Mesothelial cell of epicardium (in vitro differentiated cells): Measurements from ENCODE around the gene CACNB4. TPM values are rescaled to one million over a fixed set of nuclear protein-coding genes. Genes with fewer than 3 reads are reported as not detected.

Experiments used
- DNase-seq, 2 experiments: peaks; one replicate each; pipeline ENCODE4 v3.0.0; 2021; ENCODE audit warnings: low spot score in 2 of 2; ENCODE audit not compliant: unreplicated experiment in 2 of 2
- H3K27ac Mint-ChIP-seq: 2 replicates; pipeline ENCODE4 v1.8.0; 2021; ENCODE audit warnings: mixed read lengths
- H3K27me3 Mint-ChIP-seq: 2 replicates; pipeline ENCODE4 v1.8.0; 2021; ENCODE audit warnings: low read depth, mixed read lengths
- H3K36me3 Mint-ChIP-seq: 2 replicates; pipeline ENCODE4 v1.8.0; 2021; ENCODE audit warnings: mixed read lengths
- H3K4me1 Mint-ChIP-seq: 2 replicates; pipeline ENCODE4 v1.8.0; 2021; ENCODE audit warnings: mixed read lengths
- H3K4me3 Mint-ChIP-seq: 2 replicates; pipeline ENCODE4 v1.8.0; 2021; ENCODE audit warnings: mild to moderate bottlenecking, moderate library complexity, mixed read lengths
- H3K9me3 Mint-ChIP-seq: 2 replicates; pipeline ENCODE4 v1.8.0; 2021; ENCODE audit warnings: mixed read lengths
- CTCF ChIP-seq: fragments of 200-600 bp; sonication (generic); IDR thresholded peaks from one replicate; pipeline ENCODE4 v1.5.0; 2021; ENCODE audit warnings: antibody characterized with exemption; ENCODE audit not compliant: unreplicated experiment
- total RNA-seq: library from RNA; stranded (reverse); gene quantifications from 3 replicates; pipeline ENCODE4 v1.2.1, GENCODE V29; 2021

The CACNB4 gene
- total RNA-seq: 3.3 to 4.1 TPM (median 3.5 TPM) in 3 replicates

GRCh38 chr2:152098496-152099366 is at the start of gene CACNB4:
Gene CACNB4, minus strand, starts transcription at chr2:152099044.
- no peak for DNase-seq
- no peak for TF ChIP-seq CTCF
- Mint-ChIP-seq H3K4me1 (peaks cover 21% of the 10 kb centered on the region), H3K9me3 (no peaks in the 10 kb centered on the region), H3K27ac (peak within 1 kb of the TSS; percentile 68), H3K4me3 (peak within 1 kb of the TSS; percentile 83), H3K27me3 (peaks cover 79% of the 10 kb centered on the region), H3K36me3 (no peaks in the 10 kb centered on the region)

GRCh38 chr2:152134488-152135280 is 35.8 kb upstream of the CACNB4 start:
- peak overlapping the region; percentile 5 for H3K27ac Mint-ChIP-seq

GRCh38 chr2:152132306-152132705 is 33.5 kb upstream of the CACNB4 start:
- peaks cover 13% of the 10 kb centered on the region for H3K36me3 Mint-ChIP-seq
- no peak overlapping the region for H3K4me3 Mint-ChIP-seq
- peaks cover 14% of the 10 kb centered on the region for H3K4me1 Mint-ChIP-seq
- no peak for TF ChIP-seq CTCF
- no peak for DNase-seq
- no peaks in the 10 kb centered on the region for H3K9me3 Mint-ChIP-seq
- H3K27me3 Mint-ChIP-seq: no peaks in the 10 kb centered on the region
- peak overlapping the region; percentile 41 for H3K27ac Mint-ChIP-seq

More at GRCh38 chr2:152134488-152135280, 35.8 kb upstream of the CACNB4 start:
- DNase-seq: no peak
- TF ChIP-seq CTCF: no peak
- Mint-ChIP-seq H3K9me3 (no peaks in the 10 kb centered on the region), H3K4me1 (peaks cover 14% of the 10 kb centered on the region), H3K27me3 (no peaks in the 10 kb centered on the region), H3K36me3 (peaks cover 14% of the 10 kb centered on the region), H3K4me3 (no peak overlapping the region)

GRCh38 chr2:152127628-152128027 is 28.8 kb upstream of the CACNB4 start:
- Mint-ChIP-seq H3K4me3 (no peak overlapping the region), H3K4me1 (peaks cover 7% of the 10 kb centered on the region), H3K27me3 (no peaks in the 10 kb centered on the region), H3K9me3 (no peaks in the 10 kb centered on the region), H3K36me3 (peaks cover 26% of the 10 kb centered on the region), H3K27ac (no peak overlapping the region)
- no peak for TF ChIP-seq CTCF
- no peak for DNase-seq

- no peaks in the 10 kb centered on the region for H3K27me3 Mint-ChIP-seq
Observed at GRCh38 chr2:152126664-152127063, 27.8 kb upstream of the CACNB4 start.

More at GRCh38 chr2:152126664-152127063, 27.8 kb upstream of the CACNB4 start:
- no peak for TF ChIP-seq CTCF
- Mint-ChIP-seq H3K9me3 (no peaks in the 10 kb centered on the region), H3K36me3 (peaks cover 23% of the 10 kb centered on the region), H3K4me3 (no peak overlapping the region), H3K4me1 (no peaks in the 10 kb centered on the region), H3K27ac (no peak overlapping the region)
- no peak for DNase-seq
